Rectal smooth muscle tissue (tissue), 1 donor: Measurements from ENCODE around the gene BRD1.
"Not testable (repeated sequence)": the region's sequence is repeated elsewhere in the genome, so short reads cannot be mapped to it uniquely, and the experiment has no call there.

Experiments
- H3K27ac ChIP-seq: one replicate; pipeline ENCODE4 v1.7.0; 2013; ENCODE audit warnings: low read depth, low read length, inconsistent platforms
- H3K27me3 ChIP-seq: one replicate; pipeline ENCODE4 v1.7.0; 2013; ENCODE audit warnings: low read length; ENCODE audit not compliant: control insufficient read depth, insufficient read depth
- H3K36me3 ChIP-seq: one replicate; pipeline ENCODE4 v1.7.0; 2013; ENCODE audit warnings: low read length; ENCODE audit not compliant: control insufficient read depth, insufficient read depth
- H3K4me1 ChIP-seq: one replicate; pipeline ENCODE4 v1.7.0; 2013; ENCODE audit warnings: low read length; ENCODE audit not compliant: control insufficient read depth, insufficient read depth
- H3K4me3 ChIP-seq: one replicate; pipeline ENCODE4 v1.7.0; 2013; ENCODE audit warnings: low read length
- H3K9ac ChIP-seq: one replicate; pipeline ENCODE4 v1.7.0; 2013; ENCODE audit warnings: low read length

Gene BRD1

GRCh38 chr22:49769691-49770546 is 57.8 kb downstream of the BRD1 start:
- H3K9ac ChIP-seq = no peak overlapping the region
- H3K4me3 ChIP-seq = no peak overlapping the region
- H3K27ac ChIP-seq = no peak overlapping the region
- H3K36me3 ChIP-seq = peaks cover 14% of the 10 kb centered on the region
- no peaks in the 10 kb centered on the region for H3K27me3 ChIP-seq
- no peaks in the 10 kb centered on the region for H3K4me1 ChIP-seq

- Histone ChIP-seq H3K4me1 (no peaks in the 10 kb centered on the region), H3K9ac (no peak overlapping the region), H3K27me3 (no peaks in the 10 kb centered on the region), H3K36me3 (peaks cover 7% of the 10 kb centered on the region), H3K4me3 (no peak overlapping the region), H3K27ac (no peak overlapping the region)
These were observed 58.6 kb downstream of the BRD1 start for GRCh38 chr22:49768951-49769690.

- H3K4me1 ChIP-seq = no peaks in the 10 kb centered on the region
- H3K27me3 ChIP-seq = no peaks in the 10 kb centered on the region
- no peak overlapping the region for H3K27ac ChIP-seq
- H3K4me3 ChIP-seq = no peak overlapping the region
- no peak overlapping the region for H3K9ac ChIP-seq
- H3K36me3 ChIP-seq = peaks cover 4% of the 10 kb centered on the region
These were observed 59.4 kb downstream of the BRD1 start for GRCh38 chr22:49768077-49768910.

GRCh38 chr22:49767355-49768062 is 60.2 kb downstream of the BRD1 start:
- Histone ChIP-seq H3K9ac (no peak overlapping the region), H3K36me3 (peaks cover 2% of the 10 kb centered on the region), H3K4me1 (no peaks in the 10 kb centered on the region), H3K4me3 (no peak overlapping the region), H3K27ac (no peak overlapping the region), H3K27me3 (no peaks in the 10 kb centered on the region)

GRCh38 chr22:49765951-49766350 is 61.7 kb downstream of the BRD1 start:
- Histone ChIP-seq H3K9ac (no peak overlapping the region), H3K4me1 (no peaks in the 10 kb centered on the region), H3K27ac (no peak overlapping the region), H3K27me3 (no peaks in the 10 kb centered on the region), H3K4me3 (no peak overlapping the region), H3K36me3 (no peaks in the 10 kb centered on the region)

- Histone ChIP-seq H3K4me1 (no peaks in the 10 kb centered on the region), H3K27ac (no peak overlapping the region), H3K27me3 (no peaks in the 10 kb centered on the region), H3K36me3 (no peaks in the 10 kb centered on the region), H3K4me3 (no peak overlapping the region), H3K9ac (no peak overlapping the region)
These were observed 62.4 kb downstream of the BRD1 start for GRCh38 chr22:49765091-49765771.

GRCh38 chr22:49764127-49764581 is 63.5 kb downstream of the BRD1 start:
- no peak overlapping the region for H3K27ac ChIP-seq
- no peaks in the 10 kb centered on the region for H3K27me3 ChIP-seq
- H3K4me3 ChIP-seq = no peak overlapping the region
- no peaks in the 10 kb centered on the region for H3K36me3 ChIP-seq
- no peaks in the 10 kb centered on the region for H3K4me1 ChIP-seq
- no peak overlapping the region for H3K9ac ChIP-seq

- H3K4me1 ChIP-seq = no peaks in the 10 kb centered on the region
- H3K4me3 ChIP-seq = no peak overlapping the region
- no peaks in the 10 kb centered on the region for H3K27me3 ChIP-seq
- H3K36me3 ChIP-seq = no peaks in the 10 kb centered on the region
- no peak overlapping the region for H3K9ac ChIP-seq
- no peak overlapping the region for H3K27ac ChIP-seq
These were observed 64.0 kb downstream of the BRD1 start for GRCh38 chr22:49763696-49764095.

GRCh38 chr22:49763138-49763537 is 64.5 kb downstream of the BRD1 start:
- H3K4me3 ChIP-seq = no peak overlapping the region
- no peaks in the 10 kb centered on the region for H3K4me1 ChIP-seq
- H3K27ac ChIP-seq = no peak overlapping the region
- H3K36me3 ChIP-seq = no peaks in the 10 kb centered on the region
- H3K27me3 ChIP-seq = no peaks in the 10 kb centered on the region
- H3K9ac ChIP-seq = no peak overlapping the region

- H3K27me3 ChIP-seq, H3K36me3 ChIP-seq, H3K4me1 ChIP-seq, H3K9ac ChIP-seq, H3K27ac ChIP-seq, H3K4me3 ChIP-seq: not testable (repeated sequence)
These were observed 65.1 kb downstream of the BRD1 start for GRCh38 chr22:49762571-49762970.

GRCh38 chr22:49761836-49762235 is 65.8 kb downstream of the BRD1 start:
- no peaks in the 10 kb centered on the region for H3K36me3 ChIP-seq
- no peak overlapping the region for H3K4me3 ChIP-seq
- no peaks in the 10 kb centered on the region for H3K27me3 ChIP-seq
- no peak overlapping the region for H3K9ac ChIP-seq
- H3K27ac ChIP-seq = no peak overlapping the region
- H3K4me1 ChIP-seq = no peaks in the 10 kb centered on the region
